H1 (cell line): ENCODE measurements around the gene RNF130. TPM values are rescaled to one million over a fixed set of nuclear protein-coding genes. Genes with fewer than 3 reads are reported as not detected.

Experiments
- CTCF ChIA-PET: fragments of 300-600 bp; sonication (Branson Sonifier 250); formaldehyde crosslinking; loops from one replicate; lab custom pipeline; 2021; ENCODE audit not compliant: partially characterized antibody; lab: Charles Lee
- POLR2A ChIA-PET: fragments of 300-600 bp; sonication (Branson Sonifier 250); formaldehyde crosslinking; loops from one replicate; lab custom pipeline; 2021; ENCODE audit warnings: inconsistent platforms; ENCODE audit not compliant: partially characterized antibody; lab: Charles Lee
- DNase-seq, 2 experiments: peaks; one replicate each; pipeline versions ENCODE4 v3.0.0 to v3.0.0-alpha.2; 2010 to 2022; ENCODE audit warnings: low spot score in 2 of 2, low read depth in 1 of 2, mixed read lengths in 1 of 2
- FAIRE-seq: peaks from 2 replicates; lab custom pipeline; 2011; peaks lifted over from hg19 to GRCh38; lab: Jason Lieb, UNC
- H2AFZ ChIP-seq: 2 replicates; pipeline ENCODE4 v1.8.1; 2012; ENCODE audit warnings: low read length, inconsistent platforms
- H2AK5ac ChIP-seq: 2 replicates; pipeline ENCODE4 v1.6.1; 2013; ENCODE audit warnings: low read depth, low read length
- H2BK120ac ChIP-seq: replicated peaks from 2 replicates; pipeline ENCODE3; 2013; ENCODE audit warnings: low read depth, low read length, inconsistent platforms
- H2BK12ac ChIP-seq: 2 replicates; pipeline ENCODE4 v1.6.1; 2013; ENCODE audit warnings: low read depth, low read length
- H2BK15ac ChIP-seq: 2 replicates; pipeline ENCODE4 v1.6.1; 2013; ENCODE audit warnings: low read length
- H2BK20ac ChIP-seq: 2 replicates; pipeline ENCODE4 v1.6.1; 2013; ENCODE audit warnings: low read length
- H2BK5ac ChIP-seq: 2 replicates; pipeline ENCODE4 v1.6.1; 2013; ENCODE audit warnings: low read depth, low read length
- H3K14ac ChIP-seq: 2 replicates; pipeline ENCODE4 v1.6.1; 2013; ENCODE audit warnings: inconsistent platforms; ENCODE audit not compliant: insufficient read length
- H3K18ac ChIP-seq: 2 replicates; pipeline ENCODE4 v1.6.1; 2013; ENCODE audit warnings: low read length; ENCODE audit errors: extremely low read depth
- H3K23ac ChIP-seq: 2 replicates; pipeline ENCODE4 v1.6.1; 2013; ENCODE audit warnings: inconsistent platforms; ENCODE audit not compliant: insufficient read length
- H3K23me2 ChIP-seq: 2 replicates; pipeline ENCODE4 v1.6.1; 2013; ENCODE audit warnings: low read depth, low read length
- H3K27ac ChIP-seq: 2 replicates; pipeline ENCODE4 v1.6.1; 2011; ENCODE audit warnings: low read depth, low read length, inconsistent platforms
- H3K27me3 ChIP-seq, 4 experiments: replicated peaks in 1 of 4; 1 replicate in 1 of 4; 2 replicates in 3 of 4; pipeline versions ENCODE4 v1.6.1 to v1.8.1; 2011 to 2013; ENCODE audit warnings: low read length in 3 of 4, mild to moderate bottlenecking in 3 of 4, inconsistent platforms in 2 of 4, mixed read lengths in 2 of 4, moderate library complexity in 1 of 4; ENCODE audit not compliant: control insufficient read depth in 3 of 4, insufficient read depth in 3 of 4; ENCODE audit errors: extremely low read depth in 1 of 4
- H3K36me3 ChIP-seq, 4 experiments: 2 replicates each; pipeline versions ENCODE4 v1.6.1 to v1.8.1; 2011 to 2013; ENCODE audit warnings: mild to moderate bottlenecking in 4 of 4, low read length in 3 of 4, moderate library complexity in 2 of 4, control low read depth in 1 of 4, inconsistent platforms in 1 of 4; ENCODE audit not compliant: insufficient read depth in 4 of 4, control insufficient read depth in 2 of 4
- H3K4ac ChIP-seq: replicated peaks from 2 replicates; pipeline ENCODE3; 2013; ENCODE audit warnings: low read length, low read depth, mixed read lengths, inconsistent platforms; ENCODE audit not compliant: insufficient read length
- H3K4me1 ChIP-seq, 4 experiments: replicated peaks in 1 of 4; 1 replicate in 1 of 4; 2 replicates in 3 of 4; pipeline versions ENCODE4 v1.6.1 to v1.8.1; 2011 to 2013; ENCODE audit warnings: low read length in 3 of 4, inconsistent platforms in 2 of 4, mixed read lengths in 1 of 4; ENCODE audit not compliant: insufficient read depth in 4 of 4, control insufficient read depth in 3 of 4
- H3K4me2 ChIP-seq, 2 experiments: 2 replicates each; pipeline versions ENCODE4 v1.6.1 to v1.8.1; 2011 to 2013; ENCODE audit warnings: low read depth in 2 of 2, low read length in 2 of 2, control low read depth in 1 of 2, inconsistent platforms in 1 of 2, mild to moderate bottlenecking in 1 of 2; ENCODE audit not compliant: insufficient read depth in 1 of 2
- H3K4me3 ChIP-seq, 4 experiments: fragments of 200-600, 300-600 bp in 1 of 4; sonication (generic), shearing (Covaris generic), sonication (Bioruptor Twin) in 1 of 4; 2 replicates each; pipeline versions ENCODE4 v1.5.1 to v1.8.1; 2011 to 2016; ENCODE audit warnings: low read length in 4 of 4, low read depth in 3 of 4, control low read depth in 2 of 4, inconsistent platforms in 2 of 4, mild to moderate bottlenecking in 2 of 4, mixed read lengths in 1 of 4, moderate library complexity in 1 of 4; ENCODE audit not compliant: insufficient read depth in 2 of 4; ENCODE audit errors: extremely low read depth in 1 of 4
- H3K56ac ChIP-seq: replicated peaks from 2 replicates; pipeline ENCODE3; 2013; ENCODE audit warnings: low read depth, mild to moderate bottlenecking, mixed read lengths, low read length, inconsistent platforms; ENCODE audit not compliant: insufficient read length
- H3K79me1 ChIP-seq: 2 replicates; pipeline ENCODE4 v1.6.1; 2013; ENCODE audit warnings: low read depth, low read length, control low read depth
- H3K79me2 ChIP-seq, 2 experiments: 2 replicates each; pipeline versions ENCODE4 v1.6.1 to v1.8.1; 2012 to 2013; ENCODE audit warnings: low read length in 2 of 2, mild to moderate bottlenecking in 2 of 2, inconsistent platforms in 1 of 2; ENCODE audit not compliant: insufficient read depth in 2 of 2, control insufficient read depth in 1 of 2
- H3K9ac ChIP-seq, 4 experiments: replicated peaks in 1 of 4; 1 replicate in 1 of 4; 2 replicates in 3 of 4; pipeline versions ENCODE4 v1.6.1 to v1.8.1; 2011 to 2013; ENCODE audit warnings: low read depth in 3 of 4, low read length in 3 of 4, control low read depth in 2 of 4, mild to moderate bottlenecking in 2 of 4, moderate library complexity in 2 of 4, inconsistent platforms in 1 of 4; ENCODE audit errors: extremely low read depth in 1 of 4
- H3K9me3 ChIP-seq, 2 experiments: 2 replicates each; pipeline versions ENCODE4 v1.6.1 to v1.8.1; 2012 to 2013; ENCODE audit warnings: mild to moderate bottlenecking in 2 of 2, moderate library complexity in 2 of 2, control low read depth in 1 of 2, inconsistent platforms in 1 of 2, low read depth in 1 of 2, low read length in 1 of 2, mixed read lengths in 1 of 2; ENCODE audit not compliant: insufficient read depth in 2 of 2
- H4K20me1 ChIP-seq, 2 experiments: replicated peaks in 1 of 2; 2 replicates each; pipeline versions ENCODE3 to v1.8.1; 2011 to 2013; ENCODE audit warnings: inconsistent platforms in 2 of 2, low read length in 2 of 2, mild to moderate bottlenecking in 1 of 2; ENCODE audit not compliant: insufficient read depth in 2 of 2, control insufficient read depth in 1 of 2
- H4K5ac ChIP-seq: 2 replicates; pipeline ENCODE4 v1.6.1; 2013; ENCODE audit warnings: low read length, low read depth, mixed read lengths, inconsistent platforms; ENCODE audit not compliant: insufficient read length
- H4K8ac ChIP-seq: 2 replicates; pipeline ENCODE4 v1.8.0; 2013; ENCODE audit warnings: mild to moderate bottlenecking, moderate library complexity, low read length, inconsistent platforms; ENCODE audit not compliant: insufficient read depth; ENCODE audit errors: extremely low read depth
- H4K91ac ChIP-seq: replicated peaks from 2 replicates; pipeline ENCODE3; 2013; ENCODE audit warnings: low read length, mixed read lengths, inconsistent platforms; ENCODE audit not compliant: insufficient read length
- ATF2 ChIP-seq: IDR thresholded peaks from 2 replicates; pipeline ENCODE4 v1.6.1; 2012; ENCODE audit warnings: low read length, inconsistent platforms
- BCL11A ChIP-seq, 2 experiments: IDR thresholded peaks; one replicate each; pipeline ENCODE4 v1.6.1; 2011; ENCODE audit warnings: low read depth in 2 of 2, low read length in 2 of 2, mild to moderate bottlenecking in 2 of 2
- BRCA1 ChIP-seq: IDR thresholded peaks from 2 replicates; pipeline ENCODE4 v1.6.1; 2012; ENCODE audit warnings: low read depth, low read length, improper control_type of control experiment
- JUND ChIP-seq: IDR thresholded peaks from 2 replicates; pipeline ENCODE4 v1.6.1; 2011; ENCODE audit warnings: mild to moderate bottlenecking, improper control_type of control experiment, low read length
- KDM1A ChIP-seq: fragments of 200-600, 300-600 bp; sonication (generic); IDR thresholded peaks from 2 replicates; pipeline ENCODE4 v1.7.1; 2016; ENCODE audit warnings: mild to moderate bottlenecking, low read length, borderline replicate concordance
- POLR2AphosphoS5 ChIP-seq: IDR thresholded peaks from 2 replicates; pipeline ENCODE4 v1.6.1; 2011; ENCODE audit warnings: low read depth, low read length
- RBBP5 ChIP-seq: IDR thresholded peaks from 2 replicates; pipeline ENCODE4 v1.7.1; 2012; ENCODE audit warnings: low read depth, mild to moderate bottlenecking, inconsistent platforms, low read length, moderate library complexity, borderline replicate concordance
- SAP30 ChIP-seq: fragments of 300-600 bp; sonication (generic); IDR thresholded peaks from 2 replicates; pipeline ENCODE4 v1.7.1; 2012; ENCODE audit warnings: low read length, moderate library complexity, mild to moderate bottlenecking, inconsistent platforms; ENCODE audit not compliant: insufficient read depth, insufficient replicate concordance
- SIX5 ChIP-seq: IDR thresholded peaks from 2 replicates; pipeline ENCODE4 v1.6.1; 2011; ENCODE audit warnings: mild to moderate bottlenecking, low read depth, low read length
- TAF7 ChIP-seq: optimal IDR thresholded peaks from 2 replicates; pipeline ENCODE3; 2011; ENCODE audit warnings: low read depth, mild to moderate bottlenecking, inconsistent platforms, low read length, moderate library complexity, borderline replicate concordance
- YY1 ChIP-seq: IDR thresholded peaks from 2 replicates; pipeline ENCODE4 v1.6.1; 2011; ENCODE audit warnings: low read depth, mild to moderate bottlenecking, low read length
- WGBS, 2 experiments: shearing (Covaris generic) in 1 of 2; methylation state at CpG; one replicate each; pipeline versions ENCODE4 v1.1.6 to v1.1.7; 2013 to 2015; ENCODE audit warnings: low lambda C conversion rate in 2 of 2, mixed read lengths in 2 of 2, inconsistent platforms in 1 of 2, low coverage in 1 of 2, missing lambda C conversion rate in 1 of 2; ENCODE audit not compliant: insufficient replicate concordance in 2 of 2, insufficient coverage in 1 of 2, insufficient read length in 1 of 2; ENCODE audit errors: extremely low coverage in 1 of 2, missing lambda C conversion rate in 1 of 2; 5-methylcytosine and 5-hydroxymethylcytosine counted together
- polyA plus RNA-seq, 7 experiments: library from polyadenylated mRNA; depleted of rRNA in 3 of 7; stranded (reverse) in 5 of 7; unstranded in 2 of 7; fragments of >200 nt in 5 of 7; fragments of 200-250 nt in 2 of 7; gene quantifications; 1 replicate in 5 of 7; 2 replicates in 1 of 7; 4 replicates in 1 of 7; pipeline versions ENCODE4 v1.2.1 to v1.2.3, GENCODE V29; 2011 to 2013; ENCODE audit warnings: missing spikeins in 2 of 7, mixed read lengths in 2 of 7
- total RNA-seq: library from RNA; stranded (reverse); fragmentation: NEBNext Ultra II Directional; extraction: Animal tissue kit (Norgen Biotek cat#: 25700); gene quantifications from 2 replicates; pipeline ENCODE4 v1.2.1, GENCODE V29; 2021

The RNF130 gene
- total and polyA plus RNA-seq, 2 of the 8 experiments (the other 6 are each of a cell fraction or from before 2014, with no cell fraction given) = 65.1 to 70.0 TPM

- Histone ChIP-seq H3K79me1 (no peaks in the 10 kb centered on the region; the same call in none of the 2 replicates), H4K8ac (no peak overlapping the region), H3K4me1 (no peaks in the 10 kb centered on the region), H3K4me3 (no peak overlapping the region), H2BK20ac (no peak overlapping the region), H3K9me3 (peaks cover 0 to 3% of the 10 kb centered on the region in 2 experiments; a peak in 1 of 4 replicates), H2BK120ac (no peak overlapping the region), H2BK12ac (no peak overlapping the region), H2AFZ (no peak overlapping the region), H2BK15ac (no peak overlapping the region), H3K14ac (no peak overlapping the region), H3K56ac (no peak overlapping the region), H4K5ac (no peak overlapping the region), H3K4ac (no peak overlapping the region), H3K23ac (no peak overlapping the region), H3K27me3 (no peaks in the 10 kb centered on the region), H3K9ac (no peak overlapping the region), H4K91ac (no peak overlapping the region), H3K4me2 (no peak overlapping the region), H3K36me3 (peaks cover 3 to 11% (median 5%) of the 10 kb centered on the region in 4 experiments; a peak in 4 of 8 replicates), H2AK5ac (no peak overlapping the region), H3K18ac (no peak overlapping the region), H3K79me2 (peaks cover 2 to 24% of the 10 kb centered on the region in 2 experiments; a peak in 2 of 4 replicates), H3K23me2 (no peaks in the 10 kb centered on the region; the same call in 1 of the 2 replicates), H2BK5ac (no peak overlapping the region), H4K20me1 (peaks cover 2 to 5% of the 10 kb centered on the region in 2 experiments), H3K27ac (no peak overlapping the region)
- CTCF ChIA-PET = interaction anchor here (1.0 to 1.7 kb wide), 2 partner anchors 11 to 43 kb away, joined by 3 to 5 read pairs; no protein-coding TSS in a partner anchor
- no peak for DNase-seq
- WGBS, 2 experiments = 96% methylated on average over 5 of the region's 5 CpGs; no CpG with 5 or more reads in 1 of the 2 experiments
- FAIRE-seq = no peak
- POLR2A ChIA-PET = no interaction called here
- no peak for TF ChIP-seq KDM1A
- TF ChIP-seq RBBP5 = no peak
- TF ChIP-seq BCL11A (IDR thresholded peaks at IDR 0.05; ENCODE audit: low read depth in 2 of 2, low read length in 2 of 2) = no peak
- no peak for TF ChIP-seq ATF2
- no peak for TF ChIP-seq POLR2AphosphoS5
- no peak for TF ChIP-seq SIX5
- TF ChIP-seq SAP30 = no peak
- no peak for TF ChIP-seq BRCA1
- no peak for TF ChIP-seq YY1
- TF ChIP-seq TAF7 = no peak
- no peak for TF ChIP-seq JUND
Observed at GRCh38 chr5:180018347-180019060, 53.1 kb downstream of the RNF130 start.
